ENCODE results near the gene ARID4B. TPM values are rescaled to one million over a fixed set of nuclear protein-coding genes. Genes with fewer than 3 reads are reported as not detected.
"Not testable (repeated sequence)": the region's sequence is repeated elsewhere in the genome, so short reads cannot be mapped to it uniquely, and the experiment has no call there.

The ARID4B gene
- total RNA-seq, 1 donor from 2014 or later = 50.8 TPM

- intact Hi-C loops (cut with micrococcal nuclease) = loop anchor here (10.0 kb wide), 1 partner anchor 306 kb away; no protein-coding TSS in a partner anchor
- Mint-ChIP-seq H3K36me3 (ENCODE audit: low read depth) (peaks cover 52% of the 10 kb centered on the region), H3K27ac (peak overlapping the region; percentile 43), H3K27me3 (no peaks in the 10 kb centered on the region), H3K4me3 (no peak overlapping the region), H3K9me3 (no peaks in the 10 kb centered on the region), H3K4me1 (peaks cover 57% of the 10 kb centered on the region)
- no peak for DNase-seq
Measured at GRCh38 chr1:235320521-235321179, 7.3 kb downstream of the ARID4B start.

DNA sequence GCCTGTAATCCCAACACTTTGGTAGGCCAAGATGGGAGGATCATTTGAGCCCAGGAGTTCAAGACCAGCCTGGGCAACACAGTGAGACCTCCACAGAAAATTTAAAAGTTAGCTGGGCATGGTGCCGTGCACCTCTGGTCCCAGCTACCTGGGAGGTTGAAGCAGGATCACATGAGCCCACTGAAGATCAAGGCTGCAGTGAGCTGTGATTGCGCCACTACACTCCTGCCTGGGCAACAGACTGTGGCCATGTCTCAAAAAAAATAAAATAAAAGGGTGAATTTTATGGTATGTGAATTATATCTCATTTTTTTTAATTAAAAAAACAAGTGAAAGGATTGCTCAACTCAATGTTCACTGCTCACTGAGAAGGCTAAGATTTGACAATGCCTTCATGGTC lies 8.7 kb downstream of the ARID4B start:
- Mint-ChIP-seq H3K27me3 (no peaks in the 10 kb centered on the region), H3K36me3 (ENCODE audit: low read depth) (peaks cover 46% of the 10 kb centered on the region), H3K4me3 (no peak overlapping the region), H3K27ac (peak overlapping the region; percentile 57), H3K9me3 (no peaks in the 10 kb centered on the region), H3K4me1 (peaks cover 57% of the 10 kb centered on the region)
- intact Hi-C loops (cut with micrococcal nuclease) = no loop called here
- no peak for DNase-seq

DNA sequence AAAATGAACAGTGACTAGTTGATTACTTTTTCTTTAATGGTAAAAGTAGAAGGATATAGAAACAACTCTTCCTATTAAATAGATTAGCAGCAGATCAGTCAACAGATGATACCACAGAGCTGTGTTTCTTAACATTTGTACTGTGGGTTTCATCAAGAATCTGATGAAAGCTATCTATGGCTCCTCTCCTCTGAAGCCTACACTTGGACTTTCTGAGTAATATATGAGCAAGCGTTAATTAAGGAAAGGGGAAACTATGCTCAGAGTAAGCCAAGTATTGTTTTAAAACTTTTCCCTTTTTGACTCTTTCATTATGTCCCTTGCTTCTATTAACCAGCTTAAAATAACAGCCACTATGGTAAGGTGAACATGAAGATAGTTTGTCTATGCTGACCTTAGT lies 10.8 kb downstream of the ARID4B start:
- intact Hi-C loops (cut with micrococcal nuclease) = loop anchor here (1.0 to 2.0 kb wide), 2 partner anchors 11 to 18 kb away; partner anchors contain the start of genes ARID4B and GGPS1
- no peak for DNase-seq
- Mint-ChIP-seq H3K36me3 (ENCODE audit: low read depth) (peaks cover 43% of the 10 kb centered on the region), H3K27me3 (no peaks in the 10 kb centered on the region), H3K4me3 (peak overlapping the region; percentile 41), H3K27ac (peak overlapping the region; percentile 73), H3K9me3 (no peaks in the 10 kb centered on the region), H3K4me1 (peaks cover 67% of the 10 kb centered on the region)

GRCh38 chr1:235315735-235316134 lies 12.2 kb downstream of the ARID4B start:
- Mint-ChIP-seq H3K27me3 (no peaks in the 10 kb centered on the region), H3K36me3 (ENCODE audit: low read depth) (peaks cover 36% of the 10 kb centered on the region), H3K27ac (no peak overlapping the region), H3K9me3 (no peaks in the 10 kb centered on the region), H3K4me3 (no peak overlapping the region), H3K4me1 (peaks cover 60% of the 10 kb centered on the region)
- intact Hi-C loops (cut with micrococcal nuclease) = loop anchor here (2.0 kb wide), 1 partner anchor 17 kb away; no protein-coding TSS in a partner anchor
- no peak for DNase-seq

- Mint-ChIP-seq H3K27me3 (no peaks in the 10 kb centered on the region), H3K4me3 (peak overlapping the region; percentile 23), H3K36me3 (ENCODE audit: low read depth) (peaks cover 31% of the 10 kb centered on the region), H3K4me1 (peaks cover 59% of the 10 kb centered on the region), H3K27ac (no peak overlapping the region), H3K9me3 (no peaks in the 10 kb centered on the region)
- intact Hi-C loops (cut with micrococcal nuclease) = no loop called here
- no peak for DNase-seq
Measured at GRCh38 chr1:235315173-235315572, 12.8 kb downstream of the ARID4B start.

DNA sequence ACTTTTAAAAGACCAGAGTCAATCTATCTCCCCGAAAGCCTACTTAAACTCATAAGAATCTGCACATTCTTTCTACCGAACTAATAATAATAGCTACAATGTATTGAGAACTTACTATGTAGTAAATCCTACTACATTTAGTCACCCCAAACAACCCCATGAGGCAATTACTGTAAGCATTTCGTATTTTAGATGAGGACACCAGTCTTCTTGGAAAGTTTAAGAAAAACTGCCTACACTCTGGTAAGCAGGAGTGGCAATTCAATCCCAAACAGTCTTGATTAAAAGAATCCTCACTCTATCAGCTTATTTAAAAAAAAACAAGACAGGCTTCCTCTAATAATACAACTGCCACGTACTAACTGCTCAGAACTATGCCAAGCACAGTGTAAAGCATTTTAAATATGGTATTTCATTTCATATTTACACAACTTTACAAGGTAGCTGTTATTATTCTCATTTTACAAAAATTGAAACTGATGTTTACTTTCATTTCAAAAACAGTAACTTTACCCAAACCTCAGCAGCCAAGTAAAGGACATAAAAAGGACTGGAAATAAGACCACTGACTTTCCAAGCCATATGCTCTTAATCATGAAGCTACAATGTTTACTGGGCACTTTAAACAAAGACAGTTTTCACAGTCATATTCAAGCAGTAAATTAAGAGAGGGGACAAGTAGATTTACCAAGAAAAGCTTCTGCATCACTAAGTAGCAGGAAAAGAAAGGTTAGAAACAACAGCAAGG lies 13.9 kb downstream of the ARID4B start:
- no peak for DNase-seq
- Mint-ChIP-seq H3K27me3 (no peaks in the 10 kb centered on the region), H3K4me3 (peak overlapping the region; percentile 72), H3K9me3 (no peaks in the 10 kb centered on the region), H3K4me1 (peaks cover 55% of the 10 kb centered on the region), H3K36me3 (ENCODE audit: low read depth) (peaks cover 24% of the 10 kb centered on the region), H3K27ac (peak overlapping the region; percentile 86)
- intact Hi-C loops (cut with micrococcal nuclease) = loop anchor here (5.0 kb wide), 1 partner anchor 57 kb away; no protein-coding TSS in a partner anchor

GRCh38 chr1:235313262-235313661 lies 14.7 kb downstream of the ARID4B start:
- peaks cover 47% of the 10 kb centered on the region for H3K4me1 Mint-ChIP-seq
- DNase-seq = no peak
- H3K9me3 Mint-ChIP-seq = no peaks in the 10 kb centered on the region
- H3K27me3 Mint-ChIP-seq = no peaks in the 10 kb centered on the region
- peaks cover 16% of the 10 kb centered on the region for H3K36me3 Mint-ChIP-seq (ENCODE audit: low read depth)
- H3K4me3 Mint-ChIP-seq = peak overlapping the region; percentile 72
- intact Hi-C loops (cut with micrococcal nuclease) = loop anchor here (5.0 kb wide), 1 partner anchor 56 kb away; no protein-coding TSS in a partner anchor
- peak overlapping the region; percentile 86 for H3K27ac Mint-ChIP-seq

DNA sequence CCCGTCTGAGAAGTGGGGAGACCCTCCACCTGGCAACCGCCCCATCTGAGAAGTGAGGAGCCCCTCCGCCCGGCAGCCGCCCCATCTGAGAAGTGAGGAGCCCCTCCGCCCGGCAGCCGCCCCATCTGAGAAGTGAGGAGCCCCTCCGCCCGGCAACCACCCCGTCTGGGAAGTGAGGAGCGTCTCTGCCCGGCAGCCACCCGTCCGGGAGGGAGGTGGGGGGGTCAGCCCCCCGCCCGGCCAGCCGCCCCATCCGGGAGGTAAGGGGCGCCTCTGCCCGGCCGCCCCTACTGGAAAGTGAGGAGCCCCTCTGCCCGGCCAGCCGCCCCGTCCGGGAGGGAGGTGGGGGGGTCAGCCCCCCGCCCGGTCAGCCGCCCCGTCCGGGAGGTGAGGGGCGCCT lies 18.8 kb downstream of the ARID4B start:
- DNase-seq; H3K27me3 Mint-ChIP-seq; H3K4me3 Mint-ChIP-seq; H3K9me3 Mint-ChIP-seq; intact Hi-C loops (cut with micrococcal nuclease); H3K27ac Mint-ChIP-seq: not testable (repeated sequence)
- Mint-ChIP-seq H3K4me1 (peaks cover 50% of the 10 kb centered on the region), H3K36me3 (ENCODE audit: low read depth) (peaks cover 17% of the 10 kb centered on the region)

- Mint-ChIP-seq H3K4me1 (peaks cover 38% of the 10 kb centered on the region), H3K36me3 (ENCODE audit: low read depth) (peaks cover 14% of the 10 kb centered on the region), H3K27ac (peak overlapping the region; percentile 25), H3K27me3 (no peaks in the 10 kb centered on the region), H3K9me3 (no peaks in the 10 kb centered on the region), H3K4me3 (no peak overlapping the region)
- intact Hi-C loops (cut with micrococcal nuclease) = no loop called here
- no peak for DNase-seq
Measured at GRCh38 chr1:235307158-235308124, 20.5 kb downstream of the ARID4B start.

DNA sequence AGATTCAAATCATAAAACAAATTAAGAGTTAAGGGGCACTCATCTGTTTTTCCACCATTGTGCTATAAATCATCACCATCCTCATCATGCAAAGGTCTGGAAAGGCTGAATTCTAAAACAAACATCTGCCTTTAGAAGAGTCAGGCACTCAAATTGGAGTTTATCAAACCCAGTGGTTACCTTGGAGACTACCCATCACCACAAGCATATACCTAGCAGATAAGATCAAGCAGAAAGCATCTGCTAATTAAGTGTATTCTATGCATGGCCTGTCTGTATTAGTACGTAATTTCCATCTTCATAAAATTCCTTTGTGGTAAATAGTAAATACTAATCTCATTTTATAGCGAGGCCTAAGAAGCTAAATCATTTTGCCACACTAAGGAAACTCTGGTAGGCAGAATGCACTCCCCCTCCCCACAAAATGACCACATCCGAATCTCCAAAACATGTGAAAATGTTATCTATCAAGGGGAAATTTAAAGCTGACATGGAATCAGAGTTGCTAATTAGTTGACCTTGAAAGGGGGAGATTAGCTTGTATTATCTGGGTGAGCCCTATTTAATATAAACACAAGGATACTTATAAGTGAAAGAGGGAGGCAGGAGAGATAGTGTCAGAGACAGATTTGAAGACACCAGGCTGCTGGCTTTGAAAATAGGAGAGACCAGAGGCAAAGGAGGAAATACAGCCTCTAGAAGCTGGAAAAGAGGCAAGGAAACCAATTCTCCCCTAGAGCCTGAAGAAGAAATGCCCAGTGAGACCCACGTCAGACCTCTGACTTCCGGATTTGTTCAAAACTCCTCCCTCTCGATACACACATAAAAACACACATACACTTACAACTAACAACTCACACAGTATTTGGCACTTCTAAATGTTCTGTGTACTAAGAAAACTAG lies 23.2 kb downstream of the ARID4B start:
- Mint-ChIP-seq H3K27ac (peak overlapping the region; percentile 68), H3K36me3 (ENCODE audit: low read depth) (peaks cover 10% of the 10 kb centered on the region), H3K4me3 (peak overlapping the region; percentile 42), H3K9me3 (no peaks in the 10 kb centered on the region), H3K27me3 (no peaks in the 10 kb centered on the region), H3K4me1 (peaks cover 38% of the 10 kb centered on the region)
- peak; percentile 71 for DNase-seq
- intact Hi-C loops (cut with micrococcal nuclease) = no loop called here

- DNase-seq = no peak
- Mint-ChIP-seq H3K27me3 (no peaks in the 10 kb centered on the region), H3K4me1 (peaks cover 55% of the 10 kb centered on the region), H3K4me3 (no peak overlapping the region), H3K36me3 (ENCODE audit: low read depth) (peaks cover 7% of the 10 kb centered on the region), H3K9me3 (no peaks in the 10 kb centered on the region), H3K27ac (no peak overlapping the region)
- intact Hi-C loops (cut with micrococcal nuclease) = no loop called here
Measured at GRCh38 chr1:235302143-235302542, 25.8 kb downstream of the ARID4B start.

GRCh38 chr1:235299169-235299858 lies 28.7 kb downstream of the ARID4B start:
- H3K4me3 Mint-ChIP-seq = peak overlapping the region; percentile 48
- H3K36me3 Mint-ChIP-seq (ENCODE audit: low read depth) = peaks cover 6% of the 10 kb centered on the region
- no peak for DNase-seq
- intact Hi-C loops (cut with micrococcal nuclease) = loop anchor here (2.0 to 5.0 kb wide), 2 partner anchors 17 to 42 kb away; no protein-coding TSS in a partner anchor
- peaks cover 4% of the 10 kb centered on the region for H3K9me3 Mint-ChIP-seq
- no peaks in the 10 kb centered on the region for H3K27me3 Mint-ChIP-seq
- peaks cover 43% of the 10 kb centered on the region for H3K4me1 Mint-ChIP-seq
- peak overlapping the region; percentile 54 for H3K27ac Mint-ChIP-seq
